ENCODE results near the gene TMEM179. TPM values are rescaled to one million over a fixed set of nuclear protein-coding genes. Genes with fewer than 3 reads are reported as not detected.

TMEM179 gene
- total and polyA plus RNA-seq, 2 donors (not counting 3 experiments of a cell fraction or from before 2014, with no cell fraction given) = 0.14 TPM; not detected in 1

DNA sequence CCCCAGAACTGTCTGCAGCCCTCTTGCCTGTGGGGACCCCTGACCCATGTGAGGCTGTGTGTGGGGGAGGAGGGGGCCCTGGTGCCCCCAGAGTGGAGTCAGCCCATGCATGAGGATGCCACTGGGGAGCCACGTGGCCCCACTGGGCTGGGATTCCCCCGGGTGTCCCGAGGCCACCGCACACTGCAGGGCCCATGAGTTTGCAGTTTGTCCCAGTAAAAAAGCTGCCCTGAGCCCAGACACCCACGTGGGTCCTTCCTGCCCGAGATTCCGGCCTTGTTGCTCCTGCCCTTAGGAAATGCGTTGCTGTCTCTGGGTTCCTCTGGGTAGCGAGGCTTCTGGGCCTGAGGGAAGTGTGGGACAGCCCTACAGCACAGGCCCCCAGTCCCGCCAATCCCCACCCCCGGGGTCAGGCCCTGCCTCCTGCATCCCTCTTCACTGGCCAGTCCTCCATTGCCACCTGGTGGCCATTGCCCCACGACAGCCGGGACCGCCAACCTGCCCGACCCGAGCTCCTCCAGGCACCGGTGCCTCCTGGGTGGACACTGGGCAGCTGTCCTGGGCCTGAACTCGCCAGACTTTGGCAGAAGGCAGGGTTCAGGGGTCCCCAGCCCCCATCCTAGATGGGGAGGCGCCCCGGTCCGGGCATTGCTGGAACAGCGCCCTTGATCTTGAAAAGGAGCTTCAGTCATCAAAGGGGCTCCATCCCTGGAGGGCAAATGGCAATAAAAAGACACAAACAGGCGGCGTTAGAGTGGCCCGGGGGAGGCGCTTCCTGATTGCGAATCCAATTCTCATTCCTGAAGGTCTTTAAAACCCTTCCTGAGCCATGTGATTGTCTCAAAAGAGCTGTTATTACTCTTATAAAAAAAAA, 40.6 kb downstream of the TMEM179 start:
- Histone ChIP-seq H3K4me1 (ENCODE audit: control insufficient read depth, extremely low read depth, insufficient read depth, low read length) (no peaks in the 10 kb centered on the region), H3K9me3 (replicated peaks; ENCODE audit: control insufficient read depth, insufficient read depth, low read length) (no peaks in the 10 kb centered on the region), H3K79me2 (ENCODE audit: control insufficient read depth, insufficient read depth, low read length) (no peaks in the 10 kb centered on the region), H3K4me3 (replicated peaks in 1 of 3; ENCODE audit: insufficient read depth in 1 of 3, low read depth in 1 of 3, low read length in 3 of 3) (no peak overlapping the region), H3K36me3 (ENCODE audit: control insufficient read depth in 2 of 2, extremely low read depth in 1 of 2, insufficient read depth in 2 of 2, low read length in 2 of 2) (no peaks in the 10 kb centered on the region), H4K20me1 (replicated peaks; ENCODE audit: control insufficient read depth, extremely low read depth, insufficient read depth, low read length) (no peaks in the 10 kb centered on the region), H3K27ac (ENCODE audit: insufficient read depth, low read depth, low read length) (no peak overlapping the region), H3K9me1 (replicated peaks; ENCODE audit: control insufficient read depth, extremely low read depth, insufficient read depth, low read length) (no peaks in the 10 kb centered on the region), H3K27me3 (ENCODE audit: control insufficient read depth in 2 of 2, insufficient read depth in 2 of 2, low read length in 2 of 2) (no peaks in the 10 kb centered on the region), H3K4me2 (ENCODE audit: insufficient read depth, low read length) (no peak overlapping the region), H2AFZ (ENCODE audit: low read depth, low read length) (no peak overlapping the region), H3K9ac (replicated peaks; ENCODE audit: extremely low read depth, insufficient read depth, low read length) (no peak overlapping the region)
- FAIRE-seq (no peak), DNase-seq (ENCODE audit: low read depth, low spot score) (peak; percentile 62)
- ChIA-PET CTCF (interaction anchor here (0.6 to 5.1 kb wide), 51 partner anchors 8 to 488 kb away, joined by 3 to 132 read pairs (median 4); partner anchors contain the start of gene TMEM179), POLR2A (no interaction called here)
- no TSS peak for BruUV-seq (replicated peaks)
- TF ChIP-seq POLR2A (IDR thresholded peaks at IDR 0.05; ENCODE audit: low read depth, low read length) = no peak
- no peak for TF ChIP-seq EZH2 (IDR thresholded peaks at IDR 0.05; ENCODE audit: borderline replicate concordance, low read depth, low read length, severe bottlenecking)
- TF ChIP-seq, protein P1, sequence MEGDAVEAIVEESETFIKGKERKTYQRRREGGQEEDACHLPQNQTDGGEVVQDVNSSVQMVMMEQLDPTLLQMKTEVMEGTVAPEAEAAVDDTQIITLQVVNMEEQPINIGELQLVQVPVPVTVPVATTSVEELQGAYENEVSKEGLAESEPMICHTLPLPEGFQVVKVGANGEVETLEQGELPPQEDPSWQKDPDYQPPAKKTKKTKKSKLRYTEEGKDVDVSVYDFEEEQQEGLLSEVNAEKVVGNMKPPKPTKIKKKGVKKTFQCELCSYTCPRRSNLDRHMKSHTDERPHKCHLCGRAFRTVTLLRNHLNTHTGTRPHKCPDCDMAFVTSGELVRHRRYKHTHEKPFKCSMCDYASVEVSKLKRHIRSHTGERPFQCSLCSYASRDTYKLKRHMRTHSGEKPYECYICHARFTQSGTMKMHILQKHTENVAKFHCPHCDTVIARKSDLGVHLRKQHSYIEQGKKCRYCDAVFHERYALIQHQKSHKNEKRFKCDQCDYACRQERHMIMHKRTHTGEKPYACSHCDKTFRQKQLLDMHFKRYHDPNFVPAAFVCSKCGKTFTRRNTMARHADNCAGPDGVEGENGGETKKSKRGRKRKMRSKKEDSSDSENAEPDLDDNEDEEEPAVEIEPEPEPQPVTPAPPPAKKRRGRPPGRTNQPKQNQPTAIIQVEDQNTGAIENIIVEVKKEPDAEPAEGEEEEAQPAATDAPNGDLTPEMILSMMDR (IDR thresholded peaks at IDR 0.05; ENCODE audit: extremely low read depth in 1 of 2, insufficient read depth in 1 of 2, low read depth in 1 of 2, low read length in 2 of 2) = peak; percentile 80 to 86
- no peak for TF ChIP-seq FOS (IDR thresholded peaks at IDR 0.05; ENCODE audit: borderline replicate concordance, insufficient read depth, low read length)
- TF ChIP-seq MYC (IDR thresholded peaks at IDR 0.05; ENCODE audit: low read depth, low read length) = no peak
- TF ChIP-seq, protein P2, sequence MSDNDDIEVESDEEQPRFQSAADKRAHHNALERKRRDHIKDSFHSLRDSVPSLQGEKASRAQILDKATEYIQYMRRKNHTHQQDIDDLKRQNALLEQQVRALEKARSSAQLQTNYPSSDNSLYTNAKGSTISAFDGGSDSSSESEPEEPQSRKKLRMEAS (IDR thresholded peaks at IDR 0.05; ENCODE audit: insufficient read depth, insufficient read length) = no peak
- intact Hi-C loops (cut with micrococcal nuclease) (loop anchor here (1.0 to 2.0 kb wide), 3 partner anchors 127 to 486 kb away; no protein-coding TSS in a partner anchor), dilution Hi-C loops (cut with MboI; ENCODE audit: extremely low pct_ligation_motif_present, low sequenced_read_pairs) (no loop called here)

Measured in endothelial cell of umbilical vein (primary cell).